ENCODE results near the gene LDB3.

The LDB3 gene

GRCh38 chr10:86708783-86709380 is 40.6 kb downstream of the LDB3 start:
- TF ChIP-seq CTCF (IDR thresholded peaks at IDR 0.05; ENCODE audit: insufficient read depth, low read depth, low read length, missing control alignments), result no peak
- DNase-seq (ENCODE audit: low read depth), result no peak
- H3K4me3 ChIP-seq (ENCODE audit: low read length), result no peak overlapping the region

- DNase-seq (ENCODE audit: low read depth), result no peak
- H3K4me3 ChIP-seq (ENCODE audit: low read length), result no peak overlapping the region
- no peak for TF ChIP-seq CTCF (IDR thresholded peaks at IDR 0.05; ENCODE audit: insufficient read depth, low read depth, low read length, missing control alignments)
Measured at GRCh38 chr10:86709396-86710185, 41.3 kb downstream of the LDB3 start.

GRCh38 chr10:86710987-86711512 is 42.7 kb downstream of the LDB3 start:
- peak overlapping the region; percentile 53 for H3K4me3 ChIP-seq (ENCODE audit: low read length)
- peak; percentile 87 for DNase-seq (ENCODE audit: low read depth)
- peak; percentile 51 for TF ChIP-seq CTCF (IDR thresholded peaks at IDR 0.05; ENCODE audit: insufficient read depth, low read depth, low read length, missing control alignments)

GRCh38 chr10:86711513-86712316 is 43.4 kb downstream of the LDB3 start:
- no peak for TF ChIP-seq CTCF (IDR thresholded peaks at IDR 0.05; ENCODE audit: insufficient read depth, low read depth, low read length, missing control alignments)
- DNase-seq (ENCODE audit: low read depth), result peak; percentile 52

DNA sequence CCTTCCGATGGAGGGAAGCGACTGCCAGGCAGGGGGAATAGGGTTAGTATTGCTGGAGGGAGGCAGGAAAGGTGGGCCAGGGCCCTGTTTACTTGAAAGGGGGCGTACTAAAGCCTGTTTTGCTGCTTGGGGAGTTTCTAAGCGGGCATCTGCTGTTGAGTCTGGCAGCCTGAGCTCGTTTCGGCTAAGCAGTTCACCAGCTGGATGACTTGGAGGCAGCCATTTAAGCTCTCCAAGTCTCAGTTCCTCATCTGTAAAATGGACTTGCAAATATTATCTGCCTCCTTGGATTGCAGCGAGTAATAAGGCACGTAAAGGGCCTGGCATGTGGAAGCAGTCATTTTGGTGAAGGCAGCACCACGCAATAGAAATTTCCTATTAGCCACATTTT is 44.0 kb downstream of the LDB3 start:
- peak overlapping the region; percentile 53 for H3K4me3 ChIP-seq (ENCODE audit: low read length)
- TF ChIP-seq CTCF (IDR thresholded peaks at IDR 0.05; ENCODE audit: insufficient read depth, low read depth, low read length, missing control alignments), result no peak
- no peak for DNase-seq (ENCODE audit: low read depth)

More at GRCh38 chr10:86711513-86712316, 43.4 kb downstream of the LDB3 start:
- H3K4me3 ChIP-seq (ENCODE audit: low read length), result peak overlapping the region; percentile 53

GRCh38 chr10:86715156-86715795 is 47.0 kb downstream of the LDB3 start:
- DNase-seq (ENCODE audit: low read depth), result no peak
- no peak overlapping the region for H3K4me3 ChIP-seq (ENCODE audit: low read length)
- no peak for TF ChIP-seq CTCF (IDR thresholded peaks at IDR 0.05; ENCODE audit: insufficient read depth, low read depth, low read length, missing control alignments)
